Cardiac muscle cell (in vitro differentiated cells and primary cell): ENCODE measurements around the gene PUS7. TPM values are rescaled to one million over a fixed set of nuclear protein-coding genes. Genes with fewer than 3 reads are reported as not detected.

Source experiments
- DNase-seq, 2 donors: peaks; one replicate each; pipeline versions ENCODE4 v3.0.0 to v3.0.0-alpha.2; 2010 to 2017; ENCODE audit warnings: low read depth in 1 of 2, low spot score in 1 of 2
- H3K27ac ChIP-seq: fragments of 200-600 bp; sonication (generic); 2 replicates; pipeline ENCODE4 v1.5.1; 2016
- H3K27me3 ChIP-seq: fragments of 200-600 bp; sonication (generic); 2 replicates; pipeline ENCODE4 v1.6.0; 2016; ENCODE audit warnings: control low read depth
- H3K36me3 ChIP-seq: fragments of 200-600 bp; sonication (generic); 2 replicates; pipeline ENCODE4 v1.5.1; 2016; ENCODE audit warnings: control low read depth
- H3K4me1 ChIP-seq: fragments of 200-600 bp; sonication (generic); 2 replicates; pipeline ENCODE4 v1.8.1; 2017; ENCODE audit warnings: low read depth, mild to moderate bottlenecking, mixed run types
- H3K4me3 ChIP-seq: fragments of 200-600 bp; sonication (generic); 2 replicates; pipeline ENCODE4 v1.5.1; 2016; ENCODE audit warnings: mild to moderate bottlenecking
- H3K9me3 ChIP-seq: fragments of 200-600 bp; sonication (generic); 2 replicates; pipeline ENCODE4 v1.5.1; 2017; ENCODE audit warnings: low read depth, mild to moderate bottlenecking, control low read depth
- polyA plus RNA-seq: library from polyadenylated mRNA; unstranded; fragments of >200 nt; fragmentation: Nextera tagmentation; extraction: Ambion mirVana; gene quantifications from 2 replicates; pipeline ENCODE4 v1.2.1, GENCODE V29; 2016
- total RNA-seq: library from RNA; depleted of rRNA; stranded (reverse); fragments of >200 nt; gene quantifications from 2 replicates; pipeline ENCODE4 v1.2.3, GENCODE V29; 2016
- TF ChIP-seq, protein P1 (sequence below): IDR thresholded peaks from 2 replicates; pipeline ENCODE4 v1.5.1; 2012; ENCODE audit warnings: low read depth, mild to moderate bottlenecking, low read length

Gene PUS7, protein sequence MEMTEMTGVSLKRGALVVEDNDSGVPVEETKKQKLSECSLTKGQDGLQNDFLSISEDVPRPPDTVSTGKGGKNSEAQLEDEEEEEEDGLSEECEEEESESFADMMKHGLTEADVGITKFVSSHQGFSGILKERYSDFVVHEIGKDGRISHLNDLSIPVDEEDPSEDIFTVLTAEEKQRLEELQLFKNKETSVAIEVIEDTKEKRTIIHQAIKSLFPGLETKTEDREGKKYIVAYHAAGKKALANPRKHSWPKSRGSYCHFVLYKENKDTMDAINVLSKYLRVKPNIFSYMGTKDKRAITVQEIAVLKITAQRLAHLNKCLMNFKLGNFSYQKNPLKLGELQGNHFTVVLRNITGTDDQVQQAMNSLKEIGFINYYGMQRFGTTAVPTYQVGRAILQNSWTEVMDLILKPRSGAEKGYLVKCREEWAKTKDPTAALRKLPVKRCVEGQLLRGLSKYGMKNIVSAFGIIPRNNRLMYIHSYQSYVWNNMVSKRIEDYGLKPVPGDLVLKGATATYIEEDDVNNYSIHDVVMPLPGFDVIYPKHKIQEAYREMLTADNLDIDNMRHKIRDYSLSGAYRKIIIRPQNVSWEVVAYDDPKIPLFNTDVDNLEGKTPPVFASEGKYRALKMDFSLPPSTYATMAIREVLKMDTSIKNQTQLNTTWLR
- total RNA-seq (12.0 and 14.7 TPM in 2 replicates), polyA plus RNA-seq (13.1 and 14.0 TPM in 2 replicates)

DNA sequence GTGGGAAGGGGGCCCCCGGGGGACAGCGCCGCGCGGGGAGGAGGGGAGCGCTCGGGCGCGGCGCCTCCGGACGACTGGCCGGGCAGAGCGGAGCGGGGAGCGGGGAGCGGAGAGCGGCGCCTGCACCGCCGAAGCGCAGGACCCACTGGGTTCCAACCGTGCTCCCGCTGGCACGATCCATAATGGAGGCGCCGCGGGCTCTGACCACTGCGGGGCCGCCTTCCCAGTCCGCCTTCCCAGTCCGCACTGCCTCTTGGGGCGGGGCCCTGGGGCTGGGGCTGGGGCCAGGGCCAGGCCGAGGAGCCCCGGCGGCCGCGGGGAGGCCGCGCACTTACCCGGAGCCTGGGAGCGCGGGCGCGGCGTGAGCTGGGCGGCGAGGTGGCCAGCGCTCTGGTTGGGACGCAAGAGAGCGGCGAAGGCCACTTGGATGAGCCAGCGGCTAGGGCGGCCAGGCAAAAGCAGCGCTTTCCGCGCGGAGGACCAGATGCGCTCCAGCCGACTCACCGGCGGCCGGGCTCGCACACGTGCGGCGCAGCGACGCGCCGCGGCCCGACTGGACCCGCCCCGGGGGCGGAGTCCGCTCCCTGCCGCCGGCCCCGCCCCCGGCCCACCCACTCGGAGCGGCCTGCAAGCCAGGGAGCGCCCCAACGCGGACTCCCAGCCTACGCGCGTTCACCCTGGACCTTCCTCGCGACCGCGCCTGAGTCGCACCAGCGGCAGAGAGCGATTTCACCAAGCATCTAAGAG, at the start of gene PUS7:
TSS of gene PUS7 (minus strand) at position 555 of the 747 bp plus-strand sequence. CDS start 13,759 bp downstream, outside the sequence.
- Histone ChIP-seq H3K9me3 (no peaks in the 10 kb centered on the region), H3K4me1 (no peaks in the 10 kb centered on the region), H3K4me3 (peak within 1 kb of the TSS; percentile 60), H3K36me3 (no peaks in the 10 kb centered on the region), H3K27me3 (no peaks in the 10 kb centered on the region), H3K27ac (peak within 1 kb of the TSS; percentile 80)
- TF ChIP-seq, protein P1, sequence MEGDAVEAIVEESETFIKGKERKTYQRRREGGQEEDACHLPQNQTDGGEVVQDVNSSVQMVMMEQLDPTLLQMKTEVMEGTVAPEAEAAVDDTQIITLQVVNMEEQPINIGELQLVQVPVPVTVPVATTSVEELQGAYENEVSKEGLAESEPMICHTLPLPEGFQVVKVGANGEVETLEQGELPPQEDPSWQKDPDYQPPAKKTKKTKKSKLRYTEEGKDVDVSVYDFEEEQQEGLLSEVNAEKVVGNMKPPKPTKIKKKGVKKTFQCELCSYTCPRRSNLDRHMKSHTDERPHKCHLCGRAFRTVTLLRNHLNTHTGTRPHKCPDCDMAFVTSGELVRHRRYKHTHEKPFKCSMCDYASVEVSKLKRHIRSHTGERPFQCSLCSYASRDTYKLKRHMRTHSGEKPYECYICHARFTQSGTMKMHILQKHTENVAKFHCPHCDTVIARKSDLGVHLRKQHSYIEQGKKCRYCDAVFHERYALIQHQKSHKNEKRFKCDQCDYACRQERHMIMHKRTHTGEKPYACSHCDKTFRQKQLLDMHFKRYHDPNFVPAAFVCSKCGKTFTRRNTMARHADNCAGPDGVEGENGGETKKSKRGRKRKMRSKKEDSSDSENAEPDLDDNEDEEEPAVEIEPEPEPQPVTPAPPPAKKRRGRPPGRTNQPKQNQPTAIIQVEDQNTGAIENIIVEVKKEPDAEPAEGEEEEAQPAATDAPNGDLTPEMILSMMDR = no peak
- DNase-seq = peak; percentile 94 to 95

DNA sequence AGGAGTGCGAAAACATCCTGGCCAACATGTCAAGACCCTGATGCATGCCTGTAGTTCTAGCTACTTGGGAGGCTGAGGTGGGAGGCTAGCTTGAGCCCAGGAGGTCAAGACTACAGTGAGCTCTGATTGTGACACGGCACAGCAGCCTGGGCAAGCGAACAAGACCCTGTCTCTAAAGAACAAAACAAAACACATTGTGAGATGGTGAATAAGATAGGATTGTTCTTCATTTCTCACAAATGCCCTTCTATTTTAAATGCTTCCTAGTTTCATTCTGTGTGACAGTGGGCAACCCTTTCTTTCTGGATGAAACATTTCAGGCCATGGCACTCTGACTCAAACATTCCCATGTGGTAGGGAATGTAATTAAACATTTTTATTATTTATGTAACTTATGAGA, 45.8 kb upstream of the PUS7 start:
- Histone ChIP-seq H3K27ac (no peak overlapping the region), H3K9me3 (no peaks in the 10 kb centered on the region), H3K4me1 (no peaks in the 10 kb centered on the region), H3K4me3 (no peak overlapping the region), H3K36me3 (peaks cover 46% of the 10 kb centered on the region), H3K27me3 (no peaks in the 10 kb centered on the region)
- TF ChIP-seq, protein P1 = no peak
- no peak for DNase-seq

DNA sequence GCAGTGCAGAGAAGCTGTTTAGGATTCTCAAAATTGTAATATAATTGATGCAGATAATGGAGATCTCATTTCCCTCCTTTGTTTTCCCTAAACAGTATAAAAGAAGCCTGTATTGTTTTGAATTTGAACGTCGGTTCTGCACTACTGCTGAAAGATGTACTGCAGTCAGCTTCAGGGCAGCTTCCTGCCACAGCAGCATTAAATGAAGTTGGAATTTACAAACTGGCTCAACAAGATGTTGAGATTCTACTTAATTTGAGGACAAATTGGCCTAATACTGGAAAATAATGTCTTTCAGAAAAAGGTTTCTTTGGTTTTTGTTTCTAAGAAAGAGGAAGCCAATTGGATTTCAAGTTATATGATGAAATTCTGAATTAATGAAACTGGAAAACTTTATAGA, 45.0 kb upstream of the PUS7 start:
- TF ChIP-seq, protein P1 = no peak
- no peaks in the 10 kb centered on the region for H3K9me3 ChIP-seq
- H3K4me3 ChIP-seq = no peak overlapping the region
- DNase-seq = no peak
- H3K4me1 ChIP-seq = no peaks in the 10 kb centered on the region
- H3K27me3 ChIP-seq = no peaks in the 10 kb centered on the region
- no peak overlapping the region for H3K27ac ChIP-seq
- H3K36me3 ChIP-seq = peaks cover 48% of the 10 kb centered on the region

DNA sequence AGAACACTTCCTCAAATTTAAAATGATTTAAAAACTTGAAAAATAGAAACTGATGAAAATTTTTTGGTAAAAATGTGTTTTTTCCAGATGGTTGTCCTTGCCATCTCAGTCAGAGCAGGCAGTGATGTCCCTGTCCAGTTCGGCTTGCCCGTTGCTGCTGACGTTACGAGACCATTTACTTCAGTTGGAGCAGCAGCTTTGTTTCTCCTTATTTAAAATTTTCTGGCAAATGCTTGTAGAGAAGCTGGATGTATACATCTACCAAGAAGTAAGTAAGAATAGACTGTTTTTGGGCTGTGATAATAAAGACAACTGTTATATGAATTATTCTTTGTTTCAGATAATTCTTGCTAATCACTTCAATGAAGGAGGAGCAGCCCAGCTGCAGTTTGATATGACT, 43.1 kb upstream of the PUS7 start:
- Histone ChIP-seq H3K36me3 (peaks cover 56% of the 10 kb centered on the region), H3K9me3 (no peaks in the 10 kb centered on the region), H3K4me3 (no peak overlapping the region), H3K4me1 (no peaks in the 10 kb centered on the region), H3K27ac (no peak overlapping the region), H3K27me3 (no peaks in the 10 kb centered on the region)
- no peak for DNase-seq
- TF ChIP-seq, protein P1 = no peak

DNA sequence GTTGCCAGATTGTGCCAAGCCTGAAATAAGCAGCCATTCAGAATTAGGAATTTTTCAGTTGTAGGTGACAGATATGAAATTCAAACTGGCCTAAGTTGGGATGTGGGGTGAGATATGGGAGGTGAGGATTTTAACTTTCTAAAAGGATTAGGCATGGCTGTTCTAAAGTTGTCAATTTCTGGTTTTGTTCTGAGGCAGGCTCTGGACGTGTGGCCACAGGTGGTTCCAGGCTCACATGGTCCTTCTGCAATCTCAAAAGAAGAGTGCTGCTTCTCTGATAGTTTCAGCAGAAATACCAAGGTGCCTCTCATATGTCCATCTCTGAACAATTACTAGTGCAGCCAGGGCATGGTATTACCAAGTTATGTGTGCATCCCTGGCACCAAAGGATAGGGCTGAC, 37.9 kb upstream of the PUS7 start:
- TF ChIP-seq, protein P1 = no peak
- no peaks in the 10 kb centered on the region for H3K27me3 ChIP-seq
- peaks cover 57% of the 10 kb centered on the region for H3K36me3 ChIP-seq
- no peaks in the 10 kb centered on the region for H3K9me3 ChIP-seq
- no peak overlapping the region for H3K27ac ChIP-seq
- H3K4me3 ChIP-seq = no peak overlapping the region
- DNase-seq = no peak
- H3K4me1 ChIP-seq = no peaks in the 10 kb centered on the region
